ENCODE results near the gene LSAMP.

Gene LSAMP

GRCh38 chr3:116053017-116053416, 392.3 kb downstream of the LSAMP start:
- TF ChIP-seq CTCF (IDR thresholded peaks at IDR 0.05), result no peak

- no peak for TF ChIP-seq CTCF (IDR thresholded peaks at IDR 0.05)
Measured at GRCh38 chr3:116052602-116053001, 392.7 kb downstream of the LSAMP start.

- TF ChIP-seq CTCF (IDR thresholded peaks at IDR 0.05), result no peak
Measured at GRCh38 chr3:116051586-116051985, 393.7 kb downstream of the LSAMP start.

- no peak for TF ChIP-seq CTCF (IDR thresholded peaks at IDR 0.05)
Measured at GRCh38 chr3:116051040-116051439, 394.2 kb downstream of the LSAMP start.

- TF ChIP-seq CTCF (IDR thresholded peaks at IDR 0.05), result no peak
Measured at GRCh38 chr3:116050311-116050915, 394.9 kb downstream of the LSAMP start.

GRCh38 chr3:116048991-116049390, 396.3 kb downstream of the LSAMP start:
- no peak for TF ChIP-seq CTCF (IDR thresholded peaks at IDR 0.05)

GRCh38 chr3:116046350-116046749, 398.9 kb downstream of the LSAMP start:
- no peak for TF ChIP-seq CTCF (IDR thresholded peaks at IDR 0.05)

GRCh38 chr3:116045314-116045713, 400.0 kb downstream of the LSAMP start:
- TF ChIP-seq CTCF (IDR thresholded peaks at IDR 0.05), result no peak

Measured in LNCAP (cell line).